Mesendoderm (in vitro differentiated cells): ENCODE data around the gene RDM1.

Experiments
- DNase-seq: peaks from one replicate; pipeline ENCODE4 v3.0.0; 2013
- H2AK5ac ChIP-seq: 2 replicates; pipeline ENCODE4 v1.6.1; 2013; ENCODE audit warnings: low read length, inconsistent platforms
- H2BK120ac ChIP-seq: 2 replicates; pipeline ENCODE4 v1.6.1; 2013; ENCODE audit warnings: low read depth, mild to moderate bottlenecking, low read length, moderate library complexity, mixed read lengths
- H2BK15ac ChIP-seq: replicated peaks from 2 replicates; pipeline ENCODE4 v1.6.1; 2013; ENCODE audit warnings: low read depth, mild to moderate bottlenecking, moderate library complexity
- H2BK5ac ChIP-seq: 2 replicates; pipeline ENCODE4 v1.6.1; 2013; ENCODE audit warnings: low read length, inconsistent platforms
- H3K18ac ChIP-seq: 2 replicates; pipeline ENCODE4 v1.6.1; 2013; ENCODE audit warnings: mild to moderate bottlenecking, low read length, mixed read lengths
- H3K23ac ChIP-seq: one replicate; pipeline ENCODE4 v1.6.1; 2013; ENCODE audit warnings: low read length
- H3K27ac ChIP-seq: 2 replicates; pipeline ENCODE4 v1.5.1; 2013; ENCODE audit warnings: low read depth, mild to moderate bottlenecking, inconsistent platforms, low read length, moderate library complexity
- H3K27me3 ChIP-seq: 2 replicates; pipeline ENCODE4 v1.6.1; 2013; ENCODE audit warnings: low read length, control low read depth, mild to moderate bottlenecking, inconsistent platforms; ENCODE audit not compliant: insufficient read depth, poor library complexity
- H3K36me3 ChIP-seq: 2 replicates; pipeline ENCODE4 v1.6.1; 2013; ENCODE audit warnings: low read length, inconsistent platforms; ENCODE audit not compliant: control insufficient read depth, insufficient read depth
- H3K4ac ChIP-seq: one replicate; pipeline ENCODE4 v1.6.1; 2013; ENCODE audit warnings: low read depth, mild to moderate bottlenecking, low read length, moderate library complexity
- H3K4me1 ChIP-seq: 2 replicates; pipeline ENCODE4 v1.6.1; 2013; ENCODE audit warnings: low read depth, low read length, inconsistent platforms; ENCODE audit not compliant: control insufficient read depth
- H3K4me2 ChIP-seq: 2 replicates; pipeline ENCODE4 v1.6.1; 2013; ENCODE audit warnings: low read length
- H3K4me3 ChIP-seq: 2 replicates; pipeline ENCODE4 v1.5.1; 2013; ENCODE audit warnings: mild to moderate bottlenecking, low read length
- H3K56ac ChIP-seq: one replicate; pipeline ENCODE4 v1.6.1; 2013; ENCODE audit warnings: low read length
- H3K79me1 ChIP-seq: 2 replicates; pipeline ENCODE4 v1.6.1; 2013; ENCODE audit warnings: low read length, inconsistent platforms
- H3K79me2 ChIP-seq: 2 replicates; pipeline ENCODE4 v1.6.1; 2013; ENCODE audit warnings: mild to moderate bottlenecking, low read length; ENCODE audit not compliant: control insufficient read depth, insufficient read depth
- H3K9ac ChIP-seq: 2 replicates; pipeline ENCODE4 v1.6.1; 2013; ENCODE audit warnings: low read length, inconsistent platforms
- H4K5ac ChIP-seq: one replicate; pipeline ENCODE4 v1.6.1; 2013; ENCODE audit warnings: low read length
- H4K8ac ChIP-seq: one replicate; pipeline ENCODE4 v1.6.1; 2013; ENCODE audit warnings: low read depth, mild to moderate bottlenecking, control low read depth, low read length, moderate library complexity
- WGBS: extraction: QIAGEN DNeasy Blood & Tissue Kit; methylation state at CpG from one replicate; pipeline ENCODE4 v1.1.7; 2013; ENCODE audit warnings: low lambda C conversion rate, missing lambda C conversion rate; ENCODE audit not compliant: insufficient coverage; ENCODE audit errors: extremely low coverage; 5-methylcytosine and 5-hydroxymethylcytosine counted together

The RDM1 gene

DNA sequence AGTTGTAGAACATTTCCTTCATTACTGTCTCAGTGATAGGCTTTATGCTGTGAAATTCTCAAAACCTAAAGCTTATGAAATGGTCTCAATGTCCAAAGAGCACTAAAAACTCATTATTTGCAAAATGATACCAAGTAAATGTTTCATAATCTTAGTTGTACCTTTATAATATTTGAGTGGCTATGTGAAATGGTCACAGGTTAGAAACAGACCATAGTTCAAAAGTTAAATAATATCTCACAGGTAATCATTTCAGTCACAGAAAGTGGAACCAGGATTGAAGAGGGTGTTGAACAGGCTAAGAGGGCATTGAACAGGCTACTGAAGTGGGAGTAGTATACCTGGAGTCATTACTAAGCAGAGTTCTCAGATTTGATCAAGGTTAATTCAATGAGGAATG is 2.9 kb downstream of the RDM1 start:
- Histone ChIP-seq H2BK15ac (no peak overlapping the region), H4K8ac (no peak overlapping the region), H3K79me2 (no peaks in the 10 kb centered on the region)

DNA sequence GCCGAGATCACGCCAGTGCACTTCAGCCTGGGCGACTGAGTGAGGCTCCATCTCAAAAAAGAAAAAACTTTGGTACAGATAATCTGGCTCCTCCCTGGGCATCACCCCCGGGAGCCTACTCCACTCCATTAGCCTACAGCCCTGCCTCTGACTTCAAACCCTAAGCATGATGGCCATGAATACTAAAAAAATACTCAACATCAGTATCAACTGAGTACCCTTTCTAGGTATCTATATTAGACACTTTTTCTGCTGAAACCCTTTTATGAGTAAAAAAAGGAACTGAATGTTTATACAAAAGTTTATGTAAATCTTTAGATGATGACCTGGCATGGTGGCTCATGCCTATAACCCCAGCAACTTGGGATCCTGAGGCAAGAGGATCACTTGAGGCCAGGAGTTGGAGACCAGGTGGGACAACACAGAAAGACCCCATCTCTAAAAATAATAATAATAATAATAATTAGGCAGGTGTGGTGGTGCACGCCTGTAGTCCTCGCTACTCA is 6.9 kb downstream of the RDM1 start:
- Histone ChIP-seq H3K4me1 (no peaks in the 10 kb centered on the region), H3K27ac (no peak overlapping the region), H3K79me1 (no peaks in the 10 kb centered on the region), H3K27me3 (no peaks in the 10 kb centered on the region), H3K4ac (no peak overlapping the region), H2BK5ac (no peak overlapping the region), H3K9ac (no peak overlapping the region), H2AK5ac (no peak overlapping the region), H4K8ac (no peak overlapping the region), H3K4me3 (no peak overlapping the region), H3K23ac (no peak overlapping the region), H3K79me2 (no peaks in the 10 kb centered on the region), H3K56ac (no peak overlapping the region), H3K4me2 (no peak overlapping the region), H2BK120ac (no peak overlapping the region), H3K18ac (no peak overlapping the region), H2BK15ac (no peak overlapping the region), H3K36me3 (no peaks in the 10 kb centered on the region), H4K5ac (no peak overlapping the region)
- no peak for DNase-seq
- WGBS = no CpG with 5 or more reads among the region's 6 CpGs

More for the DNA sequence above, 2.9 kb downstream of the RDM1 start:
- no peaks in the 10 kb centered on the region for H3K27me3 ChIP-seq
- no peak overlapping the region for H3K4me3 ChIP-seq
- no peak overlapping the region for H2AK5ac ChIP-seq
- H2BK120ac ChIP-seq = no peak overlapping the region
- H3K56ac ChIP-seq = no peak overlapping the region
- no peak overlapping the region for H3K4me2 ChIP-seq
- H3K18ac ChIP-seq = no peak overlapping the region
- no peak overlapping the region for H4K5ac ChIP-seq
- H3K23ac ChIP-seq = no peak overlapping the region
- H2BK5ac ChIP-seq = no peak overlapping the region
- H3K4ac ChIP-seq = no peak overlapping the region
- no peaks in the 10 kb centered on the region for H3K36me3 ChIP-seq
- DNase-seq = no peak
- H3K4me1 ChIP-seq = peaks cover 3% of the 10 kb centered on the region
- no peaks in the 10 kb centered on the region for H3K79me1 ChIP-seq
- no peak overlapping the region for H3K9ac ChIP-seq
- H3K27ac ChIP-seq = no peak overlapping the region

DNA sequence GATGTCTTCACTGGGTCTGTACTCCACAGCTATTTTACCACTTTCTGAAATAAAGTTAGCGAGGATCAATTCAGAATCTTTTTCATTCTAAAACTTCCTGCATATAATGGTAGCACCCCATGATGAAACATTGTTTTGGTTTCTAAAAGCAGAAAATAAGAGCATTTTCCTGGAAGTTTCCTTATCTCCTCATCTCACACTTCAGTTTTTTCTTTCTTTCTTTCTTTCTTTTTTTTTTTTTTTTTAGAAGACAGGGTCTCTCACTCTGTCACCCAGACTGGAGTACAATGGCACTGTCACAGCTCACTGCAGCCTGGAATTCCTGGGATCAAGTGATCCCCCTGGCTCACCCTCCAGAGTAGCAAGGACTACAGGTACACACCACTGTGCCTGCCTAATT is 10.3 kb downstream of the RDM1 start:
- no peaks in the 10 kb centered on the region for H3K4me1 ChIP-seq
- H3K4me3 ChIP-seq = no peak overlapping the region
- no peak overlapping the region for H3K9ac ChIP-seq
- H3K27ac ChIP-seq = no peak overlapping the region
- H3K18ac ChIP-seq = no peak overlapping the region
- H2BK15ac ChIP-seq = no peak overlapping the region
- H3K23ac ChIP-seq = no peak overlapping the region
- H3K36me3 ChIP-seq = no peaks in the 10 kb centered on the region
- no peak overlapping the region for H2BK120ac ChIP-seq
- no peak overlapping the region for H3K56ac ChIP-seq
- no CpG with 5 or more reads among the region's 1 CpG for WGBS
- no peak overlapping the region for H4K5ac ChIP-seq
- H4K8ac ChIP-seq = no peak overlapping the region
- no peak for DNase-seq
- H2AK5ac ChIP-seq = no peak overlapping the region
- H3K4me2 ChIP-seq = no peak overlapping the region
- H3K79me2 ChIP-seq = no peaks in the 10 kb centered on the region
- H3K4ac ChIP-seq = no peak overlapping the region
- no peaks in the 10 kb centered on the region for H3K27me3 ChIP-seq
- H2BK5ac ChIP-seq = no peak overlapping the region
- no peaks in the 10 kb centered on the region for H3K79me1 ChIP-seq

DNA sequence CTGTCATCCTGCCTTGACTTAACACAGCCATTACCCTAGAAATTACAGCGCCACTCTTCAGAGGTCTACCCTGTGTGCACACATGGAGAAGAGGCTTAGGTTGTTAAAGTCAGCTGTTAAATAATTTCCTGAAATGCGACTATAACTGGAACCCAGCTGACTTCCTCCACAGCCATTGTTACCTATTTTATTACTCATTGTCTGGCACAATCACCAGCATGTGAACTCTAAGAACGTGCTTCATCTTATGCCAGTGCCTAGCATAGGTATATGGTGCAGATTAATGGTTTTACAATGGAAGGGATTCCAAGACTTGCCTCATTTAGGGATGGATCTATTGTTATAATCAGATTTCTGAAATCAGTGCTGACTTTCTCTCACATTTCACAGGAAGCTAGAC is 11.9 kb downstream of the RDM1 start:
- no peak overlapping the region for H2BK15ac ChIP-seq
- no CpG with 5 or more reads among the region's 3 CpGs for WGBS
- H3K27ac ChIP-seq = no peak overlapping the region
- H4K8ac ChIP-seq = no peak overlapping the region
- no peaks in the 10 kb centered on the region for H3K79me2 ChIP-seq
- no peak overlapping the region for H2BK120ac ChIP-seq
- no peak overlapping the region for H3K4me2 ChIP-seq
- no peak overlapping the region for H3K23ac ChIP-seq
- H3K4me3 ChIP-seq = no peak overlapping the region
- no peaks in the 10 kb centered on the region for H3K4me1 ChIP-seq
- no peak overlapping the region for H2BK5ac ChIP-seq
- no peak for DNase-seq
- H3K79me1 ChIP-seq = no peaks in the 10 kb centered on the region
- no peak overlapping the region for H3K56ac ChIP-seq
- H3K9ac ChIP-seq = no peak overlapping the region
- H3K4ac ChIP-seq = no peak overlapping the region
- no peaks in the 10 kb centered on the region for H3K27me3 ChIP-seq
- H2AK5ac ChIP-seq = no peak overlapping the region
- no peak overlapping the region for H3K18ac ChIP-seq
- no peak overlapping the region for H4K5ac ChIP-seq
- no peaks in the 10 kb centered on the region for H3K36me3 ChIP-seq

DNA sequence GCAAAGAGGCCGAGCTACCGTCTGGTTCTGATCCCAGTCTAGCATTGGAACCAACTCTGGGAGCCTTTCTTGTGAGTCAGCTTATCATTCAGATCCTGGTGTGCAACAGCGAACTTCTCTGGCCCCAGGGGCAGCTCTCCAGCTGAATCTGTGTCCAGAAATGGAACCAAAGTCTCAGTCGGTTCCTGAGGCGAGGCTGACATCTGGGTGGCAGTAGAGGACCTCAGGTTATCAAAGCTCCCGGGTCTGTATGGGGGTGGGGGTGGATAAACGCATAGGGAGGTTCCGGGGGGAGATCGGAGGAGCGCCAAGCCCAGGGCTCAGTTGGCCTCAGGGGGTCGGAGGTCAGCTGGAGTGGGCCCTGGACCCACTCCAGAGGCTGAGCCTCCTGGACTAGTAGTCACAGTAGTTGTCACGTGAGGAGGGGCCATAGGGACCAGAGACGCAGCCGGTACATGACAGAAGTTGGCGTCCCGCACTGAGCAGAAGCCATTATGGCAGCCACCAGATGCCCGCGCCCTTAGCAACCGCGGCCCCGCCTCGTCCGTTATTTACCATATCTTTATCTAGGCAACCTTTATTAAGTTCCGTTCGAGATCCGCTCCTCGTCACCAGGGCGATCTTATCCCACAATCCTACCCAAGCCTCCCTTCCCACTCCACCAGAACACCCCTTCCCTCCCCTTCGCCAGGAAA is 12.9 kb downstream of the RDM1 start:
- Histone ChIP-seq H2BK120ac (no peak overlapping the region), H4K8ac (no peak overlapping the region), H3K4me3 (no peak overlapping the region), H3K79me2 (no peaks in the 10 kb centered on the region), H3K36me3 (no peaks in the 10 kb centered on the region), H3K27ac (no peak overlapping the region), H3K27me3 (no peaks in the 10 kb centered on the region), H3K4ac (no peak overlapping the region), H3K4me1 (no peaks in the 10 kb centered on the region), H3K18ac (no peak overlapping the region), H2BK15ac (no peak overlapping the region), H2AK5ac (no peak overlapping the region), H3K79me1 (no peaks in the 10 kb centered on the region), H4K5ac (no peak overlapping the region), H3K56ac (no peak overlapping the region), H3K9ac (no peak overlapping the region), H2BK5ac (no peak overlapping the region), H3K4me2 (no peak overlapping the region), H3K23ac (no peak overlapping the region)
- no CpG with 5 or more reads among the region's 29 CpGs for WGBS
- DNase-seq = no peak
